Smooth muscle cell (in vitro differentiated cells): ENCODE results near the gene PHETA1. TPM values are rescaled to one million over a fixed set of nuclear protein-coding genes. Genes with fewer than 3 reads are reported as not detected.
"Not testable (repeated sequence)": the region's sequence is repeated elsewhere in the genome, so short reads cannot be mapped to it uniquely, and the experiment has no call there.

Source experiments
- DNase-seq: peaks from one replicate; lab custom pipeline; 2025; ENCODE audit not compliant: unreplicated experiment; lab: John Stamatoyannopoulos, UW
- H2AFZ ChIP-seq: fragments of 200-600 bp; sonication (generic); 2 replicates; pipeline ENCODE4 v1.6.0; 2016; ENCODE audit warnings: antibody characterized with exemption, low read depth, mild to moderate bottlenecking
- H3F3A ChIP-seq: fragments of 200-600 bp; sonication (generic); 2 replicates; pipeline ENCODE4 v1.6.0; 2017; ENCODE audit warnings: antibody characterized with exemption, low read depth
- H3K27ac ChIP-seq: fragments of 200-600 bp; sonication (generic); 2 replicates; pipeline ENCODE4 v1.5.1; 2016; ENCODE audit warnings: low read depth, mild to moderate bottlenecking
- H3K27me3 ChIP-seq: fragments of 200-600 bp; sonication (generic); 2 replicates; pipeline ENCODE4 v1.6.1; 2016; ENCODE audit warnings: low read depth, mild to moderate bottlenecking
- H3K36me3 ChIP-seq: fragments of 200-600 bp; sonication (generic); 2 replicates; pipeline ENCODE4 v1.5.1; 2016; ENCODE audit warnings: low read depth
- H3K4me1 ChIP-seq: fragments of 200-600 bp; sonication (generic); 2 replicates; pipeline ENCODE4 v1.5.1; 2016; ENCODE audit warnings: low read depth
- H3K4me2 ChIP-seq: fragments of 200-600 bp; sonication (generic); 2 replicates; pipeline ENCODE4 v1.6.0; 2016; ENCODE audit warnings: mild to moderate bottlenecking
- H3K4me3 ChIP-seq: fragments of 200-600 bp; sonication (generic); 2 replicates; pipeline ENCODE4 v1.5.1; 2016; ENCODE audit warnings: mild to moderate bottlenecking
- H3K79me2 ChIP-seq: fragments of 200-600 bp; sonication (generic); 2 replicates; pipeline ENCODE4 v1.6.0; 2016; ENCODE audit warnings: low read depth, mild to moderate bottlenecking
- H3K9ac ChIP-seq: fragments of 200-600 bp; sonication (generic); 2 replicates; pipeline ENCODE4 v1.6.0; 2016; ENCODE audit warnings: low read depth
- H3K9me3 ChIP-seq: fragments of 200-600 bp; sonication (generic); replicated peaks from 2 replicates; pipeline ENCODE4 v1.5.1; 2016; ENCODE audit warnings: low read depth
- H4K20me1 ChIP-seq: fragments of 200-600 bp; sonication (generic); 2 replicates; pipeline ENCODE4 v1.6.0; 2016; ENCODE audit warnings: low read depth
- WGBS: methylation state at CpG from one replicate; pipeline ENCODE4 v1.1.7; 2016; ENCODE audit warnings: low lambda C conversion rate; 5-methylcytosine and 5-hydroxymethylcytosine counted together
- polyA plus RNA-seq: library from polyadenylated mRNA; unstranded; fragments of >200 nt; fragmentation: Nextera tagmentation; extraction: Ambion mirVana; gene quantifications from 2 replicates; pipeline ENCODE4 v1.2.1, GENCODE V29; 2016
- total RNA-seq: library from RNA; depleted of rRNA; stranded (reverse); fragments of >200 nt; gene quantifications from 2 replicates; pipeline ENCODE4 v1.2.3, GENCODE V29; 2014
- TF ChIP-seq, protein P1 (sequence below): fragments of 200-600 bp; sonication (generic); IDR thresholded peaks from 2 replicates; pipeline ENCODE4 v1.5.1; 2017; ENCODE audit warnings: borderline replicate concordance, mild to moderate bottlenecking, antibody characterized with exemption; ENCODE audit not compliant: insufficient read depth, poor library complexity, severe bottlenecking

Gene PHETA1
- total and polyA plus RNA-seq, 2 experiments from 2014 or later, result 2.9 to 9.3 TPM

DNA sequence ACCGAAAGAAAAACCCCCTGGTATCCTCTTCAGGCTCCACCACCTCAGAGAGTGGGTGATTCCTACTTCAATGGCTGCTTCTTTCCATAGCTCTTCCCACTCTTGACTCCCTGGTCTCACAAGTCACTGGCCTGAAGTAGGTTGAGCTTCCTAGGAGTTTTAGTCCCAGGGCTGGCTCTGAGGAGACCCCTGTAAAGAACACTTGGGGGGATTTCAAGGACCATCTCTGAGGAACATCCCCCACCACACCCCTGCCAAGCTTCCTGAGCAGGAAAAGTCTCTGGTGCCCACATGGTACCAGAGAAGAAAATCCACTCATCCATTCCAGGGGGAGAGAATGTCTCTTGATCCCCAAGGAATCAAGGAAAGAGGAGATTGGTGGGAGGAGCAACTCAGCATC lies 25.7 kb downstream of the PHETA1 start:
- H2AFZ ChIP-seq, result no peak overlapping the region
- H4K20me1 ChIP-seq, result no peaks in the 10 kb centered on the region
- no peak overlapping the region for H3K4me3 ChIP-seq
- 80% methylated on average over 1 of the region's 1 CpG for WGBS
- no peaks in the 10 kb centered on the region for H3K27me3 ChIP-seq
- H3K4me1 ChIP-seq, result no peaks in the 10 kb centered on the region
- H3K9ac ChIP-seq, result no peak overlapping the region
- no peaks in the 10 kb centered on the region for H3K36me3 ChIP-seq
- no peaks in the 10 kb centered on the region for H3F3A ChIP-seq
- H3K4me2 ChIP-seq, result no peak overlapping the region
- TF ChIP-seq, protein P1, sequence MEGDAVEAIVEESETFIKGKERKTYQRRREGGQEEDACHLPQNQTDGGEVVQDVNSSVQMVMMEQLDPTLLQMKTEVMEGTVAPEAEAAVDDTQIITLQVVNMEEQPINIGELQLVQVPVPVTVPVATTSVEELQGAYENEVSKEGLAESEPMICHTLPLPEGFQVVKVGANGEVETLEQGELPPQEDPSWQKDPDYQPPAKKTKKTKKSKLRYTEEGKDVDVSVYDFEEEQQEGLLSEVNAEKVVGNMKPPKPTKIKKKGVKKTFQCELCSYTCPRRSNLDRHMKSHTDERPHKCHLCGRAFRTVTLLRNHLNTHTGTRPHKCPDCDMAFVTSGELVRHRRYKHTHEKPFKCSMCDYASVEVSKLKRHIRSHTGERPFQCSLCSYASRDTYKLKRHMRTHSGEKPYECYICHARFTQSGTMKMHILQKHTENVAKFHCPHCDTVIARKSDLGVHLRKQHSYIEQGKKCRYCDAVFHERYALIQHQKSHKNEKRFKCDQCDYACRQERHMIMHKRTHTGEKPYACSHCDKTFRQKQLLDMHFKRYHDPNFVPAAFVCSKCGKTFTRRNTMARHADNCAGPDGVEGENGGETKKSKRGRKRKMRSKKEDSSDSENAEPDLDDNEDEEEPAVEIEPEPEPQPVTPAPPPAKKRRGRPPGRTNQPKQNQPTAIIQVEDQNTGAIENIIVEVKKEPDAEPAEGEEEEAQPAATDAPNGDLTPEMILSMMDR, result no peak
- H3K79me2 ChIP-seq, result no peaks in the 10 kb centered on the region
- no peak overlapping the region for H3K27ac ChIP-seq
- DNase-seq, result no peak
- no peaks in the 10 kb centered on the region for H3K9me3 ChIP-seq

DNA sequence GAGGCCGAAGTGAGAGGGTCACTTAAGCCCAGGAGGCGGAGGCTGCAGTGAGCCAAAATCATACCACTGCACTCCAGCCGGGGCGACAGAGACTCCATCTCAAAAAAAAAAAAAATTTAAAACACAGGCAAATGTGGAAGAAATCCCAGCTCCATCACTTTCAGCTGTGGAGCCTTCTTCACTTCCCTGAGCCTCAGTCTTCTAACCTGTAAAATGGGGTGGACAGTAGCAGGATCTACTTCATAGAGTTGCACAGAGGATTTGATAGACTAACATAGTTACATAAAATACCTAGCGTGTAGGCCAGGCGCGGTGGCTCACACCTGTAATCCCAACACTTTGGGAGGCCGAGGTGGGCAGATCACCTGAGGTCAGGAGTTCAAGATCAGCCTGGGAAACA lies 26.5 kb downstream of the PHETA1 start:
- 86% methylated on average over 8 of the region's 8 CpGs for WGBS
- Histone ChIP-seq H3K4me3 (no peak overlapping the region), H2AFZ (no peak overlapping the region)

DNA sequence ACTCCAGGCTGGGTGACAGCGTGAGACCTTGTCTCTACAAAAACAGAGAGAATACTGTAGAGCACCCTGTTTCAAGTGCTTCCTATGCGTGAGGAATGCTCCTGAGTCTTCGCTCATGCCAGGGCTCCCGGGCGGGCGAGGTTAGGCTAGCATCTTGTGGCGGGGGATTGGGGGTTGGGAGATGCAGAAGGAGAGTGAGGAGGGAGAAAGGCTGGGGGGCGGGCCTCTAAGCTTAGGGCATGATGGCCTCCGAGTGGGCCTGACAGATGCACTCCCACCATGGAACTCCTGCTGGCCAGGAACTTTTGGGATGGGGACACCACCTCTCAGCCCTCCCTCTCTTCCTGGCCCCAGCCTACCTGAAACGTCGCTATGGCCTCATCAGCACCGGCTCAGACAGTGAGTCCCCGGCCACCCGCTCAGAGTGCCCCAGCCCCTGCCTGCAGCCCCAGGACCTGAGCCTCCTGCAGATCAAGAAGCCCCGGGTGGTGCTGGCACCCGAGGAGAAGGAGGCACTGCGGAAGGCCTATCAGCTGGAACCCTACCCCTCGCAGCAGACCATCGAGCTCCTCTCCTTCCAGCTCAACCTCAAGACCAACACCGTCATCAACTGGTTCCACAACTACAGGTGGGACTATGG lies 27.3 kb downstream of the PHETA1 start:
- no peak overlapping the region for H3K4me3 ChIP-seq
- H3K27ac ChIP-seq, result no peak overlapping the region
- no peaks in the 10 kb centered on the region for H3K9me3 ChIP-seq
- H3K9ac ChIP-seq, result no peak overlapping the region
- DNase-seq, result no peak
- 89% methylated on average over 18 of the region's 20 CpGs for WGBS
- H3K36me3 ChIP-seq, result no peaks in the 10 kb centered on the region
- H3K27me3 ChIP-seq, result no peaks in the 10 kb centered on the region
- TF ChIP-seq, protein P1, result no peak
- H4K20me1 ChIP-seq, result no peaks in the 10 kb centered on the region
- no peaks in the 10 kb centered on the region for H3F3A ChIP-seq
- no peak overlapping the region for H3K4me2 ChIP-seq
- no peaks in the 10 kb centered on the region for H3K79me2 ChIP-seq
- no peaks in the 10 kb centered on the region for H3K4me1 ChIP-seq
- H2AFZ ChIP-seq, result no peak overlapping the region

More for the DNA sequence above, 26.5 kb downstream of the PHETA1 start:
- no peaks in the 10 kb centered on the region for H3F3A ChIP-seq
- DNase-seq, result no peak
- TF ChIP-seq, protein P1, result no peak
- H3K9me3 ChIP-seq, result no peaks in the 10 kb centered on the region
- no peak overlapping the region for H3K27ac ChIP-seq
- H4K20me1 ChIP-seq, result no peaks in the 10 kb centered on the region
- no peaks in the 10 kb centered on the region for H3K36me3 ChIP-seq
- no peak overlapping the region for H3K9ac ChIP-seq
- no peak overlapping the region for H3K4me2 ChIP-seq
- no peaks in the 10 kb centered on the region for H3K4me1 ChIP-seq
- no peaks in the 10 kb centered on the region for H3K27me3 ChIP-seq
- H3K79me2 ChIP-seq, result no peaks in the 10 kb centered on the region

DNA sequence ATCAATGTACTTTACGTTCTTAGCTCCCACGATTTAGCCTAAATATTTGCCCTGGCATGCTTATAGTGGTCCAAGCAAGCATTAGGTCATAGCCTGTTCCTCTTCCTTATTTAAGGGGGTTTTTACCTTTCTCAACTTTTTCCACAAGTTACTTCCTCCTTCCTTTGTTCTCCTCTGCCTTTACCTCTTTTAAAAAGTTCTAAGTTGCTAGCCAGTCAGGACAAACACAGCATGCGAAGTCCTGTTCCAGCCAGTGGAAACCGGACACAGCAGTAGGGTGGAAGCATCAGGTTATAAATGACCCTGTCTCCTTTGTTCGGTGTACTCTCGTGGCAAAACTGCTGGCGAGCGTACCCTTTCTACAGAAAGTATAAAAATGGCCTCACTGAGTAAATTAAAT lies 28.2 kb downstream of the PHETA1 start:
- not testable (repeated sequence) for H3K9me3 ChIP-seq, H3F3A ChIP-seq, H3K27ac ChIP-seq, H4K20me1 ChIP-seq, H2AFZ ChIP-seq, H3K4me3 ChIP-seq, H3K4me2 ChIP-seq, H3K4me1 ChIP-seq, DNase-seq, H3K27me3 ChIP-seq, H3K9ac ChIP-seq, H3K79me2 ChIP-seq, H3K36me3 ChIP-seq
- WGBS, result 92% methylated on average over 8 of the region's 8 CpGs
